ENCODE measurements around the gene LRRC27.
A peak's percentile ranks its signal among the peaks of the same experiment; 100 is the strongest.

LRRC27 gene

GRCh38 chr10:132331601-132332432 is at the start of gene LRRC27:
LRRC27 (plus strand) TSS chr10:132332193; CDS start chr10:132333525, 1,332 bp downstream.
- TF ChIP-seq CTCF (IDR thresholded peaks at IDR 0.05): no peak
- H3K4me3 ChIP-seq: peak within 1 kb of the TSS; percentile 91
- peak within 1 kb of the TSS; percentile 51 to 93 for H3K27ac ChIP-seq
- peak; percentile 99 for DNase-seq (ENCODE audit: low spot score)

- Histone ChIP-seq H3K27ac (no peak overlapping the region), H3K4me3 (no peak overlapping the region)
- no peak for TF ChIP-seq CTCF (IDR thresholded peaks at IDR 0.05)
- DNase-seq (ENCODE audit: low spot score): no peak
Observed at GRCh38 chr10:132282667-132283603, 49.1 kb upstream of the LRRC27 start.

GRCh38 chr10:132283604-132284382 is 48.2 kb upstream of the LRRC27 start:
- no peak for DNase-seq (ENCODE audit: low spot score)
- Histone ChIP-seq H3K27ac (no peak overlapping the region), H3K4me3 (no peak overlapping the region)
- TF ChIP-seq CTCF (IDR thresholded peaks at IDR 0.05): no peak

- H3K4me3 ChIP-seq: no peak overlapping the region
- DNase-seq (ENCODE audit: low spot score): no peak
- no peak for TF ChIP-seq CTCF (IDR thresholded peaks at IDR 0.05)
Observed at GRCh38 chr10:132289439-132289838, 42.6 kb upstream of the LRRC27 start.

GRCh38 chr10:132290631-132291030 is 41.4 kb upstream of the LRRC27 start:
- Histone ChIP-seq H3K27ac (no peak overlapping the region), H3K4me3 (no peak overlapping the region)
- no peak for TF ChIP-seq CTCF (IDR thresholded peaks at IDR 0.05)
- no peak for DNase-seq (ENCODE audit: low spot score)

More at GRCh38 chr10:132289439-132289838, 42.6 kb upstream of the LRRC27 start:
- no peak overlapping the region for H3K27ac ChIP-seq

- no peak for TF ChIP-seq CTCF (IDR thresholded peaks at IDR 0.05)
- no peak overlapping the region for H3K4me3 ChIP-seq
- DNase-seq (ENCODE audit: low spot score): no peak
Observed at GRCh38 chr10:132291826-132292225, 40.2 kb upstream of the LRRC27 start.

More at GRCh38 chr10:132291826-132292225, 40.2 kb upstream of the LRRC27 start:
- no peak overlapping the region for H3K27ac ChIP-seq

All from coronary artery (tissue), 2 donors.